ENCODE data around the gene PTPRN2. TPM values are rescaled to one million over a fixed set of nuclear protein-coding genes. Genes with fewer than 3 reads are reported as not detected.

PTPRN2 gene
- total and polyA plus RNA-seq, 2 donors (not counting 1 experiment from before 2014, with no cell fraction given) = 0.54 to 1.2 TPM

- Histone ChIP-seq H2AFZ (ENCODE audit: low read length) (no peak overlapping the region), H4K20me1 (ENCODE audit: control insufficient read depth, extremely low read depth, insufficient read depth, low read length) (no peaks in the 10 kb centered on the region), H3K27ac (ENCODE audit: insufficient read depth, low read length) (no peak overlapping the region), H3K36me3 (ENCODE audit: control insufficient read depth, insufficient read depth, low read length) (no peaks in the 10 kb centered on the region), H3K9me3 (ENCODE audit: control insufficient read depth, insufficient read depth, low read depth, low read length) (peaks cover 5% of the 10 kb centered on the region), H3K79me2 (ENCODE audit: control insufficient read depth, insufficient read depth, low read length) (no peaks in the 10 kb centered on the region), H3K9ac (ENCODE audit: insufficient read depth, low read length) (no peak overlapping the region), H3K27me3 (ENCODE audit: control insufficient read depth, insufficient read depth, low read length) (no peaks in the 10 kb centered on the region), H3K4me2 (ENCODE audit: extremely low read depth, insufficient read depth, low read length) (no peak overlapping the region), H3K4me3 (replicated peaks in 1 of 4; ENCODE audit: control extremely low read depth in 1 of 4, insufficient read depth in 1 of 4, low read depth in 3 of 4, low read length in 4 of 4) (no peak overlapping the region), H3K4me1 (ENCODE audit: control insufficient read depth, extremely low read depth, insufficient read depth, low read length) (no peaks in the 10 kb centered on the region)
- DNase-seq (ENCODE audit: low read depth in 2 of 2) = no peak
- TF ChIP-seq EZH2 (IDR thresholded peaks at IDR 0.05; ENCODE audit: low read length, missing control alignments) = no peak
- no peak for TF ChIP-seq CTCF (conservative IDR thresholded peaks at IDR 0.05 in 1 of 2, IDR thresholded peaks at IDR 0.05 in 1 of 2; ENCODE audit: low read depth in 1 of 2, low read length in 2 of 2)
These were observed 442.3 kb downstream of the PTPRN2 start for GRCh38 chr7:158145370-158145769.

- Histone ChIP-seq H3K9me3 (ENCODE audit: control insufficient read depth, insufficient read depth, low read depth, low read length) (peaks cover 3% of the 10 kb centered on the region), H3K36me3 (ENCODE audit: control insufficient read depth, insufficient read depth, low read length) (no peaks in the 10 kb centered on the region), H3K27ac (ENCODE audit: insufficient read depth, low read length) (no peak overlapping the region), H3K4me3 (replicated peaks in 1 of 4; ENCODE audit: control extremely low read depth in 1 of 4, insufficient read depth in 1 of 4, low read depth in 3 of 4, low read length in 4 of 4) (no peak overlapping the region), H3K79me2 (ENCODE audit: control insufficient read depth, insufficient read depth, low read length) (no peaks in the 10 kb centered on the region), H3K27me3 (ENCODE audit: control insufficient read depth, insufficient read depth, low read length) (no peaks in the 10 kb centered on the region), H3K4me2 (ENCODE audit: extremely low read depth, insufficient read depth, low read length) (no peak overlapping the region), H3K4me1 (ENCODE audit: control insufficient read depth, extremely low read depth, insufficient read depth, low read length) (no peaks in the 10 kb centered on the region), H2AFZ (ENCODE audit: low read length) (no peak overlapping the region), H4K20me1 (ENCODE audit: control insufficient read depth, extremely low read depth, insufficient read depth, low read length) (no peaks in the 10 kb centered on the region), H3K9ac (ENCODE audit: insufficient read depth, low read length) (no peak overlapping the region)
- TF ChIP-seq EZH2 (IDR thresholded peaks at IDR 0.05; ENCODE audit: low read length, missing control alignments) (no peak), CTCF (conservative IDR thresholded peaks at IDR 0.05 in 1 of 2, IDR thresholded peaks at IDR 0.05 in 1 of 2; ENCODE audit: low read depth in 1 of 2, low read length in 2 of 2) (no peak)
- no peak for DNase-seq (ENCODE audit: low read depth in 2 of 2)
These were observed 444.2 kb downstream of the PTPRN2 start for GRCh38 chr7:158143196-158144120.

GRCh38 chr7:158142657-158143056 lies 445.0 kb downstream of the PTPRN2 start:
- DNase-seq (ENCODE audit: low read depth in 2 of 2) = no peak
- Histone ChIP-seq H3K4me3 (replicated peaks in 1 of 4; ENCODE audit: control extremely low read depth in 1 of 4, insufficient read depth in 1 of 4, low read depth in 3 of 4, low read length in 4 of 4) (no peak overlapping the region), H3K27me3 (ENCODE audit: control insufficient read depth, insufficient read depth, low read length) (no peaks in the 10 kb centered on the region), H3K4me2 (ENCODE audit: extremely low read depth, insufficient read depth, low read length) (no peak overlapping the region), H4K20me1 (ENCODE audit: control insufficient read depth, extremely low read depth, insufficient read depth, low read length) (no peaks in the 10 kb centered on the region), H3K9me3 (ENCODE audit: control insufficient read depth, insufficient read depth, low read depth, low read length) (peaks cover 3% of the 10 kb centered on the region), H3K79me2 (ENCODE audit: control insufficient read depth, insufficient read depth, low read length) (no peaks in the 10 kb centered on the region), H3K27ac (ENCODE audit: insufficient read depth, low read length) (no peak overlapping the region), H3K4me1 (ENCODE audit: control insufficient read depth, extremely low read depth, insufficient read depth, low read length) (no peaks in the 10 kb centered on the region), H3K9ac (ENCODE audit: insufficient read depth, low read length) (no peak overlapping the region), H3K36me3 (ENCODE audit: control insufficient read depth, insufficient read depth, low read length) (no peaks in the 10 kb centered on the region), H2AFZ (ENCODE audit: low read length) (no peak overlapping the region)
- TF ChIP-seq EZH2 (IDR thresholded peaks at IDR 0.05; ENCODE audit: low read length, missing control alignments) (no peak), CTCF (conservative IDR thresholded peaks at IDR 0.05 in 1 of 2, IDR thresholded peaks at IDR 0.05 in 1 of 2; ENCODE audit: low read depth in 1 of 2, low read length in 2 of 2) (no peak)

All from fibroblast of lung (primary cell).